ENCODE measurements around the gene AGXT2. TPM values are rescaled to one million over a fixed set of nuclear protein-coding genes. Genes with fewer than 3 reads are reported as not detected.

Gene AGXT2
- not detected for total RNA-seq

DNA sequence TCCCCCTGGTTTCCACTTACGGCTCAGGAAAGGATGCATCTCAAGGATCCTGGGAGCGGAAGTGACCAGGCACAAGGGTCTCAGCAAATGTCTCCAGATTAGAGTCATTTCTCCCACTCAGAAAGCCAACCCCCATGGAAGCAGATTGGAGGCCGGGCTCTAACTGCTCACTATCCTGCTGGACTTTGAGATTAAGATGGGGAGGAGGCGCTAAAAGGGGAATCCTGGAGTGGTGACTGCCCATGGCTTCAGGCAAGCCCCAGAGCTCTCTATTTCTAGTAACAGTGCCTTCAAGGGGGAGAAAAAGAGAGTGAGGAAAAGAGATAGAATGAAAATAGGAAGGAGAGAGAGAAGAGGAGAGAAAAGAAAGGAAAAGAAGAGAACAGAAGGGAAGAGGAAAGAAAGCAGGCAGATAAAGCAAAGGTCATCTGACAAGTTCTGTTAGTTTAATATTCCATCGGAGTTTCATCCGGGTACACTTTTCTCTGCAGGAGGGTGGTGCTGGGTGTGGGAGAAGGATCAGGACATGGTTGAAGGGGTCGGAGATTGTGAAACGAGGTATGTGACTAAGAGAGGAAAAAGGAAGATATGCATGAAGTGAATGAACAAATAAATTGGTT lies at the start of gene AGXT2:
AGXT2 (minus strand) TSS at position 165 of the 620 bp plus-strand sequence; CDS start at position 108, 57 bp downstream.
- Histone ChIP-seq H3K36me3 (no peaks in the 10 kb centered on the region), H3K9me3 (no peaks in the 10 kb centered on the region), H3K27me3 (peaks cover 0 to 7% (median 0%) of the 10 kb centered on the region in 4 donors), H3K4me3 (no peak within 1 kb of the TSS), H3K4me1 (no peaks in the 10 kb centered on the region), H3K27ac (no peak within 1 kb of the TSS)
- intact Hi-C loops (cut with DNase I): no loop called here
- 75 to 90% methylated on average over 5 to 7 of the region's 8 CpGs for WGBS, 2 donors
- no peak for DNase-seq
- TF ChIP-seq POLR2A (IDR thresholded peaks at IDR 0.05) (no peak), CTCF (IDR thresholded peaks at IDR 0.05) (no peak)

- H3K27me3 ChIP-seq: peaks cover 0 to 4% (median 0%) of the 10 kb centered on the region in 4 donors
- H3K4me3 ChIP-seq: no peak overlapping the region
- 74 to 90% methylated on average over 1 of the region's 1 CpG for WGBS, 2 donors
- H3K4me1 ChIP-seq: no peaks in the 10 kb centered on the region
- H3K36me3 ChIP-seq: no peaks in the 10 kb centered on the region
- H3K27ac ChIP-seq: no peak overlapping the region
- TF ChIP-seq POLR2A (IDR thresholded peaks at IDR 0.05) (no peak), CTCF (IDR thresholded peaks at IDR 0.05) (no peak)
- no peak for DNase-seq
- intact Hi-C loops (cut with DNase I): no loop called here
- H3K9me3 ChIP-seq: no peaks in the 10 kb centered on the region
Observed at GRCh38 chr5:35096932-35097331, 49.2 kb upstream of the AGXT2 start.

DNA sequence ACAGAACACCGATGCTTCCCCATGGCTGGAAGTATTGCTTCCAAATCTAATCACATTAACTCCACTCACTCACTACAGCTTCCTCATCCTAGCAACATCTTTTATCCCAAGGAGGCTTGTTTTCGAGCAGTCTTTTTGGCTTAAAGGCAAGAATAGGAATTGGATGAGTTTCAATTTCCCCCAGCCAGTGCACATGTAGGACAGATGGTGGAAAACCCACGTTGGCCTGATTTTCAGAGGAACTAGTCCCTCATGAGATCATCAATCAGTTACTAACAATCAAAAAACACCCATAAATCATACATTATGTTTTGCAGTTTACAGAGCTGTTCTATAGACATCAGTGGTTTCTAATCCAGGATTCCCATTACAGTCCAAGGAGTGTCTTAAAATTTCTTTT lies 48.5 kb upstream of the AGXT2 start:
- no peaks in the 10 kb centered on the region for H3K36me3 ChIP-seq
- intact Hi-C loops (cut with DNase I): no loop called here
- no peak overlapping the region for H3K27ac ChIP-seq
- WGBS, 2 donors: 26 to 31% methylated on average over 3 of the region's 3 CpGs
- H3K9me3 ChIP-seq: no peaks in the 10 kb centered on the region
- H3K27me3 ChIP-seq: peaks cover 0 to 4% (median 0%) of the 10 kb centered on the region in 4 donors
- TF ChIP-seq POLR2A (IDR thresholded peaks at IDR 0.05) (no peak), CTCF (IDR thresholded peaks at IDR 0.05) (no peak)
- H3K4me3 ChIP-seq: no peak overlapping the region
- H3K4me1 ChIP-seq: no peaks in the 10 kb centered on the region
- DNase-seq: no peak

DNA sequence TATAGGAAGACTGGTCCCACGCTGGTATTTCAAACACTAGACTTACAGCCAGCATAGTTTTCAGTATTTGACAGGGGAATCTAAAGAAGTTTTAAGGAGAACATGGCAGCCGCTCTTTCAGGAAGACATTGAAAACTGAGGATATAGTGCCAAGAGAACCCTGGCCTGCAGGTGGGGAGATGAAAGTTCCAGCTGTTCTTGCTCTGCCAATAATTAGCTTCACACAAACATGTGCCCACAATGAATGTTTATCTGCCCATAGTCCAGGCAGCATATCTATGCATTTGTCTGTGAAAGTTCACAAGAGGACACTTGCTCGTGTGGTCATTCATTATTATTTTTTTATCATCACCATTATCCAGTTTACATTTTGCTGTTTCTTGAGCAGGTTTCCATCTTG lies 47.6 kb upstream of the AGXT2 start:
- TF ChIP-seq POLR2A (IDR thresholded peaks at IDR 0.05) (no peak), CTCF (IDR thresholded peaks at IDR 0.05) (no peak)
- no peaks in the 10 kb centered on the region for H3K4me1 ChIP-seq
- 66 to 84% methylated on average over 3 of the region's 3 CpGs for WGBS, 2 donors
- H3K4me3 ChIP-seq: no peak overlapping the region
- H3K36me3 ChIP-seq: no peaks in the 10 kb centered on the region
- intact Hi-C loops (cut with DNase I): no loop called here
- no peak for DNase-seq
- no peaks in the 10 kb centered on the region for H3K9me3 ChIP-seq
- no peak overlapping the region for H3K27ac ChIP-seq
- peaks cover 0 to 4% (median 0%) of the 10 kb centered on the region in 4 donors for H3K27me3 ChIP-seq

- WGBS, 2 donors: 52 to 87% methylated on average over 1 to 3 of the region's 3 CpGs
Observed at GRCh38 chr5:35094948-35095347, 47.2 kb upstream of the AGXT2 start.

More at GRCh38 chr5:35094948-35095347, 47.2 kb upstream of the AGXT2 start:
- H3K27ac ChIP-seq: no peak overlapping the region
- no peak overlapping the region for H3K4me3 ChIP-seq
- H3K9me3 ChIP-seq: no peaks in the 10 kb centered on the region
- no peaks in the 10 kb centered on the region for H3K4me1 ChIP-seq
- H3K27me3 ChIP-seq: peaks cover 0 to 4% (median 0%) of the 10 kb centered on the region in 4 donors
- no peak for TF ChIP-seq CTCF (IDR thresholded peaks at IDR 0.05)
- intact Hi-C loops (cut with DNase I): no loop called here
- DNase-seq: no peak
- H3K36me3 ChIP-seq: no peaks in the 10 kb centered on the region

Measured in esophagus squamous epithelium (tissue), 5 donors.